Smooth muscle cell (in vitro differentiated cells): ENCODE data around the gene AGPAT4. TPM values are rescaled to one million over a fixed set of nuclear protein-coding genes. Genes with fewer than 3 reads are reported as not detected.

Source experiments
- DNase-seq: peaks from one replicate; lab custom pipeline; 2025; ENCODE audit not compliant: unreplicated experiment; lab: John Stamatoyannopoulos, UW
- H2AFZ ChIP-seq: fragments of 200-600 bp; sonication (generic); 2 replicates; pipeline ENCODE4 v1.6.0; 2016; ENCODE audit warnings: antibody characterized with exemption, low read depth, mild to moderate bottlenecking
- H3F3A ChIP-seq: fragments of 200-600 bp; sonication (generic); 2 replicates; pipeline ENCODE4 v1.6.0; 2017; ENCODE audit warnings: antibody characterized with exemption, low read depth
- H3K27ac ChIP-seq: fragments of 200-600 bp; sonication (generic); 2 replicates; pipeline ENCODE4 v1.5.1; 2016; ENCODE audit warnings: low read depth, mild to moderate bottlenecking
- H3K27me3 ChIP-seq: fragments of 200-600 bp; sonication (generic); 2 replicates; pipeline ENCODE4 v1.6.1; 2016; ENCODE audit warnings: low read depth, mild to moderate bottlenecking
- H3K36me3 ChIP-seq: fragments of 200-600 bp; sonication (generic); 2 replicates; pipeline ENCODE4 v1.5.1; 2016; ENCODE audit warnings: low read depth
- H3K4me1 ChIP-seq: fragments of 200-600 bp; sonication (generic); 2 replicates; pipeline ENCODE4 v1.5.1; 2016; ENCODE audit warnings: low read depth
- H3K4me2 ChIP-seq: fragments of 200-600 bp; sonication (generic); 2 replicates; pipeline ENCODE4 v1.6.0; 2016; ENCODE audit warnings: mild to moderate bottlenecking
- H3K4me3 ChIP-seq: fragments of 200-600 bp; sonication (generic); 2 replicates; pipeline ENCODE4 v1.5.1; 2016; ENCODE audit warnings: mild to moderate bottlenecking
- H3K79me2 ChIP-seq: fragments of 200-600 bp; sonication (generic); 2 replicates; pipeline ENCODE4 v1.6.0; 2016; ENCODE audit warnings: low read depth, mild to moderate bottlenecking
- H3K9ac ChIP-seq: fragments of 200-600 bp; sonication (generic); 2 replicates; pipeline ENCODE4 v1.6.0; 2016; ENCODE audit warnings: low read depth
- H3K9me3 ChIP-seq: fragments of 200-600 bp; sonication (generic); replicated peaks from 2 replicates; pipeline ENCODE4 v1.5.1; 2016; ENCODE audit warnings: low read depth
- H4K20me1 ChIP-seq: fragments of 200-600 bp; sonication (generic); 2 replicates; pipeline ENCODE4 v1.6.0; 2016; ENCODE audit warnings: low read depth
- WGBS: methylation state at CpG from one replicate; pipeline ENCODE4 v1.1.7; 2016; ENCODE audit warnings: low lambda C conversion rate; 5-methylcytosine and 5-hydroxymethylcytosine counted together
- polyA plus RNA-seq: library from polyadenylated mRNA; unstranded; fragments of >200 nt; fragmentation: Nextera tagmentation; extraction: Ambion mirVana; gene quantifications from 2 replicates; pipeline ENCODE4 v1.2.1, GENCODE V29; 2016
- total RNA-seq: library from RNA; depleted of rRNA; stranded (reverse); fragments of >200 nt; gene quantifications from 2 replicates; pipeline ENCODE4 v1.2.3, GENCODE V29; 2014
- TF ChIP-seq, protein P1 (sequence below): fragments of 200-600 bp; sonication (generic); IDR thresholded peaks from 2 replicates; pipeline ENCODE4 v1.5.1; 2017; ENCODE audit warnings: borderline replicate concordance, mild to moderate bottlenecking, antibody characterized with exemption; ENCODE audit not compliant: insufficient read depth, poor library complexity, severe bottlenecking

The AGPAT4 gene
- total and polyA plus RNA-seq, 2 experiments from 2014 or later: 51.4 to 51.8 TPM

DNA sequence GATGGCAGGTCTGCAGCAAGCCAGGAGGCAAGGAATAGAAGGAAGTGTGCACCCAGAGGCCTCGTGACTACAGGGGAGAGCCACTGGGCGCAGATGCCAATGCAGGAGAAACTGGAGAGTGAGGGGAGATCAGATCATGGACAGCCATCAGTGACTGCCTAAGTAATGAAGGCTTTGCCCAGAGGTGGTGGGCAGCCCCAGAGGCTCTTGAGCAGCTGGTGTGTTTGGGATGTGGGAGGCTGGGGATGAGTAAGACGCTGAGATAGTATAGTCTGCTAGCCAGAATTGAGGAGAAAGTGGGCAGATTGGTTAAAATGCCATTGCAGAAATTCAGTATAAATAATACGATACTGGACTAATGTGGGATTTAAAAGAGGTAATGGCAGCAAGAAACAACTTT is 170.4 kb downstream of the AGPAT4 start:
- H3K4me3 ChIP-seq: no peak overlapping the region
- no peak overlapping the region for H2AFZ ChIP-seq
- H4K20me1 ChIP-seq: no peaks in the 10 kb centered on the region
- H3K36me3 ChIP-seq: peaks cover 18% of the 10 kb centered on the region
- no peak overlapping the region for H3K9ac ChIP-seq
- H3K4me2 ChIP-seq: no peak overlapping the region
- no peak for DNase-seq
- peak overlapping the region; percentile 27 for H3K27ac ChIP-seq
- H3K79me2 ChIP-seq: no peaks in the 10 kb centered on the region
- H3F3A ChIP-seq: no peaks in the 10 kb centered on the region
- no peaks in the 10 kb centered on the region for H3K9me3 ChIP-seq
- 72% methylated on average over 4 of the region's 4 CpGs for WGBS
- H3K27me3 ChIP-seq: no peaks in the 10 kb centered on the region
- TF ChIP-seq, protein P1, sequence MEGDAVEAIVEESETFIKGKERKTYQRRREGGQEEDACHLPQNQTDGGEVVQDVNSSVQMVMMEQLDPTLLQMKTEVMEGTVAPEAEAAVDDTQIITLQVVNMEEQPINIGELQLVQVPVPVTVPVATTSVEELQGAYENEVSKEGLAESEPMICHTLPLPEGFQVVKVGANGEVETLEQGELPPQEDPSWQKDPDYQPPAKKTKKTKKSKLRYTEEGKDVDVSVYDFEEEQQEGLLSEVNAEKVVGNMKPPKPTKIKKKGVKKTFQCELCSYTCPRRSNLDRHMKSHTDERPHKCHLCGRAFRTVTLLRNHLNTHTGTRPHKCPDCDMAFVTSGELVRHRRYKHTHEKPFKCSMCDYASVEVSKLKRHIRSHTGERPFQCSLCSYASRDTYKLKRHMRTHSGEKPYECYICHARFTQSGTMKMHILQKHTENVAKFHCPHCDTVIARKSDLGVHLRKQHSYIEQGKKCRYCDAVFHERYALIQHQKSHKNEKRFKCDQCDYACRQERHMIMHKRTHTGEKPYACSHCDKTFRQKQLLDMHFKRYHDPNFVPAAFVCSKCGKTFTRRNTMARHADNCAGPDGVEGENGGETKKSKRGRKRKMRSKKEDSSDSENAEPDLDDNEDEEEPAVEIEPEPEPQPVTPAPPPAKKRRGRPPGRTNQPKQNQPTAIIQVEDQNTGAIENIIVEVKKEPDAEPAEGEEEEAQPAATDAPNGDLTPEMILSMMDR: no peak
- H3K4me1 ChIP-seq: no peaks in the 10 kb centered on the region

DNA sequence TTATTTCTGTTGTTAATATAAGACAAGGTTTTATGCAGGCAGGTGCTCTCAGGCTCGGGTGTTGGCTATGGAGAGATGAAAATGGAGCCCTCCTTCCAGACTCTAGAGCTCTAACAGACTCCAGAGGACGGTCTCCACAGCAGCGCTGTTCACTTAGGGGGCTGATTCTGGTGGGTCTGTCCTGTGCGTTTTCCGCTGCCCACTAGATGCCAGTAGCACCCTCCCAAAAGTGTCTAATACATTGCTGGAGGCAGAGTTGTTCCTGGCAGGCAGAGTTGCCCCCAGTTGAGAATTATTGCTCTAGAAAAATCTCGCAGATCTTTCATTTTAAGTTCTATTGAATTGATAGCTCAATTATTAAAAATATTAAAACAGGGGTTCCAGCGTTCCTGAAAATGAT is 172.3 kb downstream of the AGPAT4 start:
- peaks cover 7% of the 10 kb centered on the region for H3K36me3 ChIP-seq
- H3K4me3 ChIP-seq: no peak overlapping the region
- WGBS: 90% methylated on average over 7 of the region's 7 CpGs
- no peaks in the 10 kb centered on the region for H3K79me2 ChIP-seq
- no peak overlapping the region for H3K9ac ChIP-seq
- no peak for DNase-seq
- H3K27ac ChIP-seq: no peak overlapping the region
- H3K4me2 ChIP-seq: no peak overlapping the region
- H3K9me3 ChIP-seq: no peaks in the 10 kb centered on the region
- no peaks in the 10 kb centered on the region for H3F3A ChIP-seq
- no peaks in the 10 kb centered on the region for H3K27me3 ChIP-seq
- no peaks in the 10 kb centered on the region for H3K4me1 ChIP-seq
- H4K20me1 ChIP-seq: no peaks in the 10 kb centered on the region
- no peak overlapping the region for H2AFZ ChIP-seq
- TF ChIP-seq, protein P1: peak; percentile 24

GRCh38 chr6:161100072-161100471 is 173.8 kb downstream of the AGPAT4 start:
- H2AFZ ChIP-seq: no peak overlapping the region
- H3K27me3 ChIP-seq: no peaks in the 10 kb centered on the region
- no peak for DNase-seq
- H3F3A ChIP-seq: no peaks in the 10 kb centered on the region
- H3K79me2 ChIP-seq: no peaks in the 10 kb centered on the region
- no peak overlapping the region for H3K9ac ChIP-seq
- H3K4me2 ChIP-seq: no peak overlapping the region
- H3K27ac ChIP-seq: peak overlapping the region; percentile 44
- no peaks in the 10 kb centered on the region for H4K20me1 ChIP-seq
- H3K4me1 ChIP-seq: no peaks in the 10 kb centered on the region
- WGBS: 72% methylated on average over 8 of the region's 8 CpGs
- H3K9me3 ChIP-seq: no peaks in the 10 kb centered on the region
- peaks cover 7% of the 10 kb centered on the region for H3K36me3 ChIP-seq
- TF ChIP-seq, protein P1: no peak
- H3K4me3 ChIP-seq: no peak overlapping the region

DNA sequence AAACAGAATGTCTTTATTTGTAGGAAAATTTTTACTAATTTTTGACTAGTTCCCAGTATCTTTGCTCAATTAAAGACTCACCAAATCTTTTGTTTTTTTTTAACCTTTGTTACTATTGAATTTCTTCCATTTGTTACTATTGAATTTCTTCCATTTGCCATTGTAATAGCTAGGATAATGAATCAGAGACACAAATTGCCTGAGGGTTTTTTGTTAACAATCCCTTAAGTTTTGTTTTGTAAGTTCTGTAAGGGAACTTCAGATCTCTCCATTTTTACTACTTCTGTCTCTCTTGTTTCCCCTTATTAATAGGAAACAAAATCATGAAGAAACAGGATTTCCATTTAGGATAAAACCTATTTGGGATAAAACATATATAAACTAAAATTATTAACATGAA is 177.9 kb downstream of the AGPAT4 start:
- no peaks in the 10 kb centered on the region for H3K79me2 ChIP-seq
- TF ChIP-seq, protein P1: no peak
- no peak overlapping the region for H3K4me2 ChIP-seq
- H3K27me3 ChIP-seq: no peaks in the 10 kb centered on the region
- no peaks in the 10 kb centered on the region for H4K20me1 ChIP-seq
- H3F3A ChIP-seq: no peaks in the 10 kb centered on the region
- H3K9ac ChIP-seq: no peak overlapping the region
- H3K9me3 ChIP-seq: no peaks in the 10 kb centered on the region
- DNase-seq: no peak
- H2AFZ ChIP-seq: no peak overlapping the region
- no peak overlapping the region for H3K27ac ChIP-seq
- H3K36me3 ChIP-seq: peaks cover 15% of the 10 kb centered on the region
- H3K4me1 ChIP-seq: peaks cover 5% of the 10 kb centered on the region
- no peak overlapping the region for H3K4me3 ChIP-seq
